Activated CD4-positive, alpha-beta T cell treated with anti-CD3 and anti-CD28 coated beads, Interleukin-2, amount 50 U/mL, for 24 hours (primary cell): ENCODE measurements around the gene TSPAN9.
A peak's percentile ranks its signal among the peaks of the same experiment; 100 is the strongest.
"Not testable (repeated sequence)": the region's sequence is repeated elsewhere in the genome, so short reads cannot be mapped to it uniquely, and the experiment has no call there.

Source experiments
- DNase-seq, 2 donors: peaks; one replicate each; pipeline ENCODE4 v3.0.0-alpha.2; 2020; ENCODE audit warnings: low read depth in 1 of 2, low spot score in 1 of 2

TSPAN9 gene

GRCh38 chr12:3043406-3043805 is 33.8 kb upstream of the TSPAN9 start:
- no peak for DNase-seq

- DNase-seq = no peak
Measured at GRCh38 chr12:3044141-3044630, 33.0 kb upstream of the TSPAN9 start.

- DNase-seq = no peak
Measured at GRCh38 chr12:3045494-3045893, 31.7 kb upstream of the TSPAN9 start.

- DNase-seq = no peak
Measured at GRCh38 chr12:3045989-3046388, 31.2 kb upstream of the TSPAN9 start.

- DNase-seq = no peak
Measured at GRCh38 chr12:3046441-3047200, 30.6 kb upstream of the TSPAN9 start.

- no peak for DNase-seq
Measured at GRCh38 chr12:3047961-3048360, 29.2 kb upstream of the TSPAN9 start.

GRCh38 chr12:3048540-3048939 is 28.6 kb upstream of the TSPAN9 start:
- DNase-seq = no peak

- no peak for DNase-seq
Measured at GRCh38 chr12:3049176-3049575, 28.0 kb upstream of the TSPAN9 start.

GRCh38 chr12:3049611-3050249 is 27.4 kb upstream of the TSPAN9 start:
- no peak for DNase-seq

- DNase-seq = no peak
Measured at GRCh38 chr12:3054374-3054773, 22.8 kb upstream of the TSPAN9 start.

GRCh38 chr12:3055026-3055703 is 22.0 kb upstream of the TSPAN9 start:
- no peak for DNase-seq

- no peak for DNase-seq
Measured at GRCh38 chr12:3055704-3056467, 21.3 kb upstream of the TSPAN9 start.

- DNase-seq = no peak
Measured at GRCh38 chr12:3061059-3061458, 16.1 kb upstream of the TSPAN9 start.

GRCh38 chr12:3061501-3062215 is 15.5 kb upstream of the TSPAN9 start:
- DNase-seq = no peak

- no peak for DNase-seq
Measured at GRCh38 chr12:3065300-3065699, 11.9 kb upstream of the TSPAN9 start.

- DNase-seq = not testable (repeated sequence)
Measured at GRCh38 chr12:3065846-3066245, 11.3 kb upstream of the TSPAN9 start.

- DNase-seq = no peak
Measured at GRCh38 chr12:3069714-3070113, 7.5 kb upstream of the TSPAN9 start.

GRCh38 chr12:3071107-3071506 is 6.1 kb upstream of the TSPAN9 start:
- DNase-seq = no peak

GRCh38 chr12:3071710-3072109 is 5.5 kb upstream of the TSPAN9 start:
- no peak for DNase-seq

GRCh38 chr12:3073438-3074250 is 3.5 kb upstream of the TSPAN9 start:
- DNase-seq = peak; percentile 80
